BE2C (cell line): ENCODE results near the gene DAGLB.
"Not testable (repeated sequence)": the region's sequence is repeated elsewhere in the genome, so short reads cannot be mapped to it uniquely, and the experiment has no call there.

ENCODE experiments used
- DNase-seq: peaks from one replicate; pipeline ENCODE4 v3.0.0-alpha.2; 2020
- H3K27me3 ChIP-seq: fragments of 250-450 bp; sonication (Bioruptor Pico); 2 replicates; pipeline ENCODE4 v1.5.1; 2020; ENCODE audit warnings: mild to moderate bottlenecking
- H3K36me3 ChIP-seq: fragments of 250-450 bp; sonication (Bioruptor Pico); 2 replicates; pipeline ENCODE4 v1.5.1; 2020; ENCODE audit warnings: mild to moderate bottlenecking
- H3K4me1 ChIP-seq: fragments of 250-450 bp; sonication (Bioruptor Pico); 2 replicates; pipeline ENCODE4 v1.5.1; 2020
- H3K4me3 ChIP-seq: 2 replicates; pipeline ENCODE4 v1.5.1; 2011; ENCODE audit warnings: low read depth, low read length
- H3K9me3 ChIP-seq: fragments of 250-450 bp; sonication (Bioruptor Pico); 2 replicates; pipeline ENCODE4 v1.5.1; 2020
- TF ChIP-seq, protein P1 (sequence below): IDR thresholded peaks from 2 replicates; pipeline ENCODE4 v1.5.1; 2012; ENCODE audit warnings: mild to moderate bottlenecking, low read depth, low read length

DAGLB gene

GRCh38 chr7:6385110-6385781 lies 62.5 kb downstream of the DAGLB start:
- no peaks in the 10 kb centered on the region; the same call in 1 of the 2 replicates for H3K4me1 ChIP-seq
- DNase-seq, result no peak
- H3K36me3 ChIP-seq, result peaks cover 26% of the 10 kb centered on the region
- H3K27me3 ChIP-seq, result no peaks in the 10 kb centered on the region
- H3K9me3 ChIP-seq, result no peaks in the 10 kb centered on the region
- H3K4me3 ChIP-seq, result no peak overlapping the region
- TF ChIP-seq, protein P1, sequence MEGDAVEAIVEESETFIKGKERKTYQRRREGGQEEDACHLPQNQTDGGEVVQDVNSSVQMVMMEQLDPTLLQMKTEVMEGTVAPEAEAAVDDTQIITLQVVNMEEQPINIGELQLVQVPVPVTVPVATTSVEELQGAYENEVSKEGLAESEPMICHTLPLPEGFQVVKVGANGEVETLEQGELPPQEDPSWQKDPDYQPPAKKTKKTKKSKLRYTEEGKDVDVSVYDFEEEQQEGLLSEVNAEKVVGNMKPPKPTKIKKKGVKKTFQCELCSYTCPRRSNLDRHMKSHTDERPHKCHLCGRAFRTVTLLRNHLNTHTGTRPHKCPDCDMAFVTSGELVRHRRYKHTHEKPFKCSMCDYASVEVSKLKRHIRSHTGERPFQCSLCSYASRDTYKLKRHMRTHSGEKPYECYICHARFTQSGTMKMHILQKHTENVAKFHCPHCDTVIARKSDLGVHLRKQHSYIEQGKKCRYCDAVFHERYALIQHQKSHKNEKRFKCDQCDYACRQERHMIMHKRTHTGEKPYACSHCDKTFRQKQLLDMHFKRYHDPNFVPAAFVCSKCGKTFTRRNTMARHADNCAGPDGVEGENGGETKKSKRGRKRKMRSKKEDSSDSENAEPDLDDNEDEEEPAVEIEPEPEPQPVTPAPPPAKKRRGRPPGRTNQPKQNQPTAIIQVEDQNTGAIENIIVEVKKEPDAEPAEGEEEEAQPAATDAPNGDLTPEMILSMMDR, result no peak

DNA sequence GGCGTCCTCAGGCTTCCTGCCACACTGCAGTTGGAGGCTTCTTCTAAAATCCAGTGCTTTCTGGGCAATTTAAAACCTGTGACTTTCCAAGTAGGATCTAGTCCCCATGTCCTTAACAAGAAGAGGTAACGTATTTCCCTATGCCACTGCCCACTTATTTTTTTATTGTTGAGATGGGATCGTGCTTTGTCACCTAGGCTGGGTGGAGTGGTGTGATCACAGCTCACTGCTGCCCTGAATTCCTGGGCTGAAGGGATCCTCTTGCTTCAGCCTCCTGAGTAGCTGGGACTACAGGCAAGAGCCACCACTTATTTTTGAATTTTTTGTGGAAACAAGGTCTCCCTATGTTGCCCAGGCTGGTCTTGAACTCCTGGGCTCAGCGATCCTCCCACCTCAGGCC lies 63.4 kb downstream of the DAGLB start:
- peaks cover 29% of the 10 kb centered on the region for H3K36me3 ChIP-seq

DNA sequence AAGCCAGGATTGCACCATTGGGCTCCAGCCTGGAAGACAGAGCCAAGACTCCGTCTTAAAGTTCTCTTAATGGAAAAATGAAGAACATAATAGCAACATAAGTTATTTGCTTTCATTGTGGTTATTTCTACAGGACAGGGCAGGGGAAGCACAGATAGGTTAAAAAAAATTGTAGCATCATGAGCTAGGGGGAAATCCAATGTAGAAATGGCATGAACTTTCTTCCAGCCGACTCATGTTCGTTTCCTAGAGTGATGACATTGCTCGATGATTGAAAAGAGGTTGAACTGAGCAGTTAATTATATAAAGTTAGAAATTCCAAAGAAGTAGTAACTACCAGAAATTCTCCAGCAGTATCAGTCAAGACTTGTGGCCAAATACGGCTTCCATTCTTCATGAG lies 64.9 kb downstream of the DAGLB start:
- H3K27me3 ChIP-seq, result no peaks in the 10 kb centered on the region
- TF ChIP-seq, protein P1, result no peak
- H3K4me1 ChIP-seq, result no peaks in the 10 kb centered on the region; the same call in 1 of the 2 replicates
- H3K36me3 ChIP-seq, result peaks cover 32% of the 10 kb centered on the region
- no peak for DNase-seq
- no peak overlapping the region for H3K4me3 ChIP-seq
- no peaks in the 10 kb centered on the region for H3K9me3 ChIP-seq

More for the DNA sequence above, 63.4 kb downstream of the DAGLB start:
- DNase-seq, result no peak
- H3K9me3 ChIP-seq, result no peaks in the 10 kb centered on the region
- TF ChIP-seq, protein P1, result no peak
- H3K27me3 ChIP-seq, result no peaks in the 10 kb centered on the region
- H3K4me1 ChIP-seq, result no peaks in the 10 kb centered on the region; the same call in 1 of the 2 replicates
- H3K4me3 ChIP-seq, result no peak overlapping the region

DNA sequence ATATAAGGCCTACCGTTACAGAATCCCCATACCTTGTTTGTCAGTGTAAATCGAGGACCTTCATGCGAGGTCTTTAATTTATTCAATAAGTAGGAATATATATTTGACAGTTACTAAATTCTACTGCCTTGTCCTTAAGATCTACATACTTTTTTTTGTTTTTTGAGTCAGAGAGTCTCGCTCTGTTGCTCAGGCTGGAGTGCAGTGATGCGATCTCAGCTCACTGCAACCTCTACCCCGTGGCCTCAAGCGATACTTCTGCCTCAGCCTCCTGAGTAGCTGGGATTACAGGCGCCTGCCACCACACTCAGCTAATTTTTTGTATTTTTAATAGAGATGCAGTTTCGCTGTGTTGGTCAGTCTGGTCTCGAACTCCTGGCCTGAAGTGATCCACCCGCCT lies 65.9 kb downstream of the DAGLB start:
- not testable (repeated sequence) for H3K4me1 ChIP-seq, H3K4me3 ChIP-seq, H3K9me3 ChIP-seq, H3K27me3 ChIP-seq, DNase-seq
- peaks cover 25% of the 10 kb centered on the region for H3K36me3 ChIP-seq

DNA sequence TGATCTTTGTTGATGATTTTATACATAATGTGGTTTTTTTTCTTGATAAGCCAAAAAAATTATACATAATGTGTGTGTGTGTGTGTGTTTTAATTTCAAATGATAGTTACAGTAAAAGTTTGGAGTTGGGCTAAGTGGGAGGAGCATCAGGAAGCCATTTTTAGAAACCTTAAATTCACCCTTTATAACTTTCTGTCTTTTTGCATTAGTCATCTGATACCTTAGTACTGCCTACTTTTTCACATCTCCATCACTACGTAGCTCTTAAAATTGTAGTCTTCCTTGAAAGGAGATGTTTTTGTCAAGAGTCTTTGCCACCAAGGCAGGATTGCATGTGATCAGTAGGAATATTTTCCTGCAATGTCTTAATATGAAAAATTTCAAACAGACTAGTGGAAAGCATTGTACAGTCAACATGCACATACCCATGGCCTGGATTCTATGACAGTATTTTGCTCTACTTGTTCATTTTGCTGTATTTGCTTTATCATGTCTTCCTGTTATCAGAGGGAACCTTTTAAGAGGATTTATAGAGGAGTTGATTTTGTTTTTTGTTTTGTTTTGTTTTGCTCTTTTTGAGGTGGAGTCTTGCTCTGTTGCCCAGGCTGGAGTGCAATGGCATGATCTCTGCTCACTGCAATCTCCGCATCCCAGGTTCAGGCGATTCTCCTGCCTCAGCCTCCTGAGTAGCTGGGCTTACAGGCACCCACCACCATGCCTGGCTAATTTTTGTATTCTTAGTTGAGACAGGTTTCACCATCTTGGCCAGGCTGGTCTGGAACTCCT lies 67.3 kb downstream of the DAGLB start:
- no peak overlapping the region for H3K4me3 ChIP-seq
- H3K36me3 ChIP-seq, result peaks cover 27% of the 10 kb centered on the region
- no peaks in the 10 kb centered on the region for H3K27me3 ChIP-seq
- H3K9me3 ChIP-seq, result no peaks in the 10 kb centered on the region
- H3K4me1 ChIP-seq, result no peaks in the 10 kb centered on the region; the same call in 1 of the 2 replicates
- TF ChIP-seq, protein P1, result no peak
- no peak for DNase-seq

DNA sequence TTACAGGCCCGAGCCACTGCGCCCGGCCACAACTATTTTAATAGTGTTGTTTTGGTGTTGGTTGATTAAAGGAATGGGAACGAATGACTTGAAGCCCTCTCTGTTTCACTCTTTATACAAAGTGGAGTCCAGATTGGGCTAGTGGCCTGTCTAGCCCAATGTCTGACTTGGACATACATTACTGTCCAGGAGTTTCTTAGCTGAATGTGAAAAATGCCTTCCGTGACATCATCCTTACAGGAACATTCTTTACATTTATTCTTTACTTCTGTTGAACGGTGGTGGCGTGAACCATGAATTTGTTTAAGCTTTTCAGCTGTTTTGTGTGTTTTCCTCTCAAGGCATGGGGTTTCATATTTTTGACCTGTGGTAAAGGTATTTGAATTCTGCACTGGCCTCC lies 67.9 kb downstream of the DAGLB start:
- Histone ChIP-seq H3K4me1 (no peaks in the 10 kb centered on the region; the same call in 1 of the 2 replicates), H3K9me3 (no peaks in the 10 kb centered on the region), H3K4me3 (no peak overlapping the region), H3K27me3 (no peaks in the 10 kb centered on the region), H3K36me3 (peaks cover 27% of the 10 kb centered on the region)
- TF ChIP-seq, protein P1, result no peak
- DNase-seq, result no peak

DNA sequence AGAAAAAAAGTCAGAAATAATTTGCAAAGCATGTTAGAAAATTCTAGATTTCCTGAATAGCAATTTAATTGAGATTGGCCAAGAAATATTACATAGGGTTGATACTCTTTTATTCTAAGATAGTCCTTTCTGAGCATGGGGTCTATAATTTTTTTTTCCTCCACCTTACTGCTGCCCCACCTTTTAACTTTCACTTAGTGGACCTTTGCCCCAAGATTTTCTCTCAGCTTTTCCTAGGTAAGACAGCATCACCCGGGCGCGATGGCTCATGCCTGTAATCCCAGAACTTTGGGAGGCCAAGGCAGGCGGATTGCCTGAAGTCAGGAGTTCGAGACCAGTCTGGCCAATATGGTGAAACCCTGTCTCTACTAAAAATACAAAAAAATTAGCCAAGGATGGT lies 69.2 kb downstream of the DAGLB start:
- H3K4me3 ChIP-seq, H3K9me3 ChIP-seq, H3K4me1 ChIP-seq, H3K27me3 ChIP-seq, DNase-seq: not testable (repeated sequence)
- H3K36me3 ChIP-seq, result peaks cover 27% of the 10 kb centered on the region
